Epithelial cell of esophagus (primary cell): ENCODE data around the gene NGF.
A peak's percentile ranks its signal among the peaks of the same experiment; 100 is the strongest.

ENCODE experiments used
- DNase-seq: peaks from one replicate; pipeline ENCODE4 v3.0.0; 2010; ENCODE audit warnings: low read depth
- H3K4me3 ChIP-seq: 2 replicates; pipeline ENCODE4 v1.5.1; 2011; ENCODE audit warnings: mild to moderate bottlenecking, low read length, control low read depth
- CTCF ChIP-seq: IDR thresholded peaks from 2 replicates; pipeline ENCODE4 v1.5.1; 2011; ENCODE audit warnings: low read depth, mild to moderate bottlenecking, low read length, control low read depth, inconsistent platforms; ENCODE audit not compliant: insufficient read depth; ENCODE audit errors: missing control alignments

NGF gene

GRCh38 chr1:115348636-115349035, 10.6 kb upstream of the NGF start:
- no peak for TF ChIP-seq CTCF
- no peak overlapping the region for H3K4me3 ChIP-seq
- no peak for DNase-seq

GRCh38 chr1:115347282-115347681, 9.2 kb upstream of the NGF start:
- no peak for TF ChIP-seq CTCF

GRCh38 chr1:115343200-115343737, 5.2 kb upstream of the NGF start:
- H3K4me3 ChIP-seq: no peak overlapping the region
- DNase-seq: no peak
- TF ChIP-seq CTCF: no peak

More at GRCh38 chr1:115347282-115347681, 9.2 kb upstream of the NGF start:
- no peak for DNase-seq
- no peak overlapping the region for H3K4me3 ChIP-seq

GRCh38 chr1:115341948-115342347, 3.9 kb upstream of the NGF start:
- no peak for TF ChIP-seq CTCF

GRCh38 chr1:115340879-115341278, 2.8 kb upstream of the NGF start:
- DNase-seq: no peak
- no peak for TF ChIP-seq CTCF
- no peak overlapping the region for H3K4me3 ChIP-seq

More at GRCh38 chr1:115341948-115342347, 3.9 kb upstream of the NGF start:
- no peak for DNase-seq
- no peak overlapping the region for H3K4me3 ChIP-seq

- no peak overlapping the region for H3K4me3 ChIP-seq
- no peak for TF ChIP-seq CTCF
- DNase-seq: no peak
Observed at GRCh38 chr1:115338457-115338820, 390 bp upstream of the NGF start.

- peak; percentile 7 for DNase-seq
- no peak for TF ChIP-seq CTCF
- H3K4me3 ChIP-seq: peak overlapping the region; percentile 50
Observed at GRCh38 chr1:115337276-115337632, 795 bp downstream of the NGF start.
